CD4-positive, alpha-beta T cell treated with Interleukin-17A for 1 hour (primary cell): ENCODE results near the gene CAMSAP1.

ENCODE experiments used
- DNase-seq: peaks from one replicate; pipeline ENCODE4 v3.0.0-alpha.2; 2020

Gene CAMSAP1

GRCh38 chr9:135805422-135806022 is 101.8 kb downstream of the CAMSAP1 start:
- DNase-seq = no peak

DNA sequence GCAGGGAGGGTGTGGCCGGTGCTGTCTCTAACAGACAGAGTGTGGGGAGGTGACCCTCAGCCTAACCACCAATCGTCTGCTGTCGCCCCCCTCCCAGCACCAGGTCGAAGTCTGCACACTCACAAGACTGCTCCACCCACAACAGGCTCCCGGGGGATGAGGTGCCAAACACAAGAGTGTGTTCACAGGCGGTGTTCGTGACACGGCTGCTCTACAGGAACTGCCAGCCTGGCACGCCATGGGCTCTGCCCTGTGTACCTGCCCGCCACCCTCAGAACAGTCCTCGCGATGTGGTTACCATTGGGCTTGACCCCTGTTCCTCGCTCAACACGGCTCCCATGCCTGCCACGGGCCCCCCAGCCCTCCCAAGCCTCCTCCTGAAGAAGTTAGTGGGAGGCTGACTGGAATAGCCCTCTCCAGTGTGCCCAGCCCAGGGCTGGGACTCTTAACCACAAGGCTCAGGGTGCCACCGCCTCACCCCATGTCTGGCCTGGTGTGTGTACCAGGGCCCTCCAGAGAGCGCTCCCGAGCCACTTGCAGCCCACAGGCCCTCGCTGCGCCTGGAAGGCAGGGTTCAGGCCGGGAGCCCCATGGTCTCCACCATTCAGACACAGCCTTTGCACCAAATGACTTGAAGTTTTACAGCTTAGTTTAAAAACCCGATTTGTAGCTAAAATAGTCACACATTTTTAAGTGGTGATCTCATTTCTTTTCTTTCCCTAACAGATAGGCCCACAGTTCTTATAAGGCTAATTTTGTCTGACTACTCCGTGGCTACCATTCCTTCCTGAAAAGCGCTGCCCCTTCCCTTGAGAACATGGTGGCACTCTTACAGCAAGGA is 102.5 kb downstream of the CAMSAP1 start:
- DNase-seq = no peak

DNA sequence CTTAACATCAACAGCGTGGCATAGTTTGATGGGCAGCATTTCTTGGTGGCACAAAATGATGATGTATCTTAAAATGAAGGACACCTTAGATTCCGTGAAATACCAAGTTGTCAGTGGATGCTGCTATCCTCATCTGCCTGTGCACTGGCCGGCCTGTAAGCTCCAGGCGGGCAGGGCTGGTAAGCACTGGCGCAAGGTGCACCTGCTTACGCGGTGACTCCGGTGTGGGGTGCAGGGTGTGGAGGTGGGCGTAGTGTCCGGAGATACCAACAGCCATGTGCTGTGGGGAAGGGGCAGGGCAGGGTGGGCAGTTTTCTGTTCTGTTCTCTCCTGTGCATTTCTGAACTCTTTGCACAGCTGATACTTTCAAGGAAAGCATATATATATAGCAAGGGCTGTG is 103.9 kb downstream of the CAMSAP1 start:
- DNase-seq = no peak

- no peak for DNase-seq
Observed at GRCh38 chr9:135802876-135803419, 104.4 kb downstream of the CAMSAP1 start.

DNA sequence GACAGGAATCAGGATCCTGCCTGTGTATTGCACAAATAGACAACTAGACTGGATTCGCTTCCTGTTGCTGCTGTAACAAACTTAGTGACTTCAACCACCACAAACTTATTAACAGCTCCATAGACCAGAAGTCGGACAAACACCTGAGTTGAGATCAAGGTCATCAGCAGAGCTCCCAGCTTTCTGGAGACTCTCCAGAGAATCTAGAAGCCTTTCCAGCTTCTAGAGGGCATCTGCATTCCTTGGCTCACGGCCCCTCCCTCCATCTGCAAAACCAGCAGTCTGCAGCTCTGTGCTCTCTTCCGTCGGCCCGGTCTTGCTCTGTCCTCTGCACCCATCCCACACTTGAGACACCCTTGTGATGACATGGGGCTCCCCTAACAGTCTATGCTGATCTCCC is 106.3 kb downstream of the CAMSAP1 start:
- DNase-seq = no peak

DNA sequence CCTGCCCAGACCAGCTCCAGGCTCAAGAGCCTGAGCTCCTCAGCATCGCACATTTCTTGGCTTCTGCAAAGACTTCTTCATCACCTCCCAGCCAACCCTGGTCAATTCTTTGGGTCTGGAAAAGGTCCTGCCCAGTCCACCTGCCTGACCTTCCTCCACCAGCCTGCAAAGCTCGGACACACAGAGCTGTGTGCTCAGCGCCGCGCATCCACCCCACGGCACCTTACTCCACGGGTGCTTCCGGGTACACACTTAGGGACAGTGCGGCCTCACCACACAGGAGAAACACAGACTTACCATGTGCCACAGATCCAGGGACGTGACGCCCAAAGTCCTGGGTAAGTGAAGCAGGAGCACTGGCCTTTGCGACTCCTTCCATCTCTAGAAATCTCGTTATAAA is 108.1 kb downstream of the CAMSAP1 start:
- DNase-seq = no peak

- DNase-seq = no peak
Observed at GRCh38 chr9:135798263-135798585, 109.1 kb downstream of the CAMSAP1 start.

DNA sequence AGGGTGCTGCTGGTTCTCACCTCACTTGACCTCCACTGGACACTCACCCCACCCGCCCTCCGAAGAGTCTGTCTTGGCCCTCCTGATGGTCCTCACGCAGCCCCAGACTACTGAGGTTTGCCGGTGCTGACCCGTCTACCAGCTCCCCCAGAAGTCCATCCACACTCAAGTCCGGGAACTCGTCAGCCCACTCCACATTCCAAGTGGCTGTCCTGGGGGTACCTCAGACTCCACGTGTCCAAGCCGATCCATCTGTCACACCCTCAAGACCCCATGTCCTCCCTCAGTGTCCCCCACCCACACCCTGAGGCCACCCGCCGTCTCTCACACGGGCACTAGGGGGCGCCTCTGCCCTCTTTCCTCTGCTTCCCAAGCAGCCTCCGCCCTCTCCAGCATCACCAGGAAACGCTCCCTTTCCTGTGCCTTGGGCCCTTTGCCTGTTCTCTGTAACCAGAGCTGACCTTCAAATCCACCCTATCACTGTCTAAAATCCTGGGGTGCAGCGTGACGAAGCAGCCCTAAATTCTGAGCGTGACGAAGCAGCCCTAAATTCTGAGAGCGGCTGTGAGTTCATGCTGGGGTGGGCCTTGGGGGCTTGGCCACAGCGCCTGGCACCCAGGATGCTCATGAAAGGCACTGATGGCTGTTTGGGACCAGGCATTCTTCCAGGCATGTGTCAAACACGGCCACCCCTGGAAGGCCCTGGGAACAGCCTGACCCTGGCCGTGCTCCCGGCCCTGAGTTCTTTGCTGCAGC is 109.7 kb downstream of the CAMSAP1 start:
- DNase-seq = no peak

- no peak for DNase-seq
Observed at GRCh38 chr9:135796784-135797485, 110.4 kb downstream of the CAMSAP1 start.

GRCh38 chr9:135795391-135795790 is 112.0 kb downstream of the CAMSAP1 start:
- no peak for DNase-seq

DNA sequence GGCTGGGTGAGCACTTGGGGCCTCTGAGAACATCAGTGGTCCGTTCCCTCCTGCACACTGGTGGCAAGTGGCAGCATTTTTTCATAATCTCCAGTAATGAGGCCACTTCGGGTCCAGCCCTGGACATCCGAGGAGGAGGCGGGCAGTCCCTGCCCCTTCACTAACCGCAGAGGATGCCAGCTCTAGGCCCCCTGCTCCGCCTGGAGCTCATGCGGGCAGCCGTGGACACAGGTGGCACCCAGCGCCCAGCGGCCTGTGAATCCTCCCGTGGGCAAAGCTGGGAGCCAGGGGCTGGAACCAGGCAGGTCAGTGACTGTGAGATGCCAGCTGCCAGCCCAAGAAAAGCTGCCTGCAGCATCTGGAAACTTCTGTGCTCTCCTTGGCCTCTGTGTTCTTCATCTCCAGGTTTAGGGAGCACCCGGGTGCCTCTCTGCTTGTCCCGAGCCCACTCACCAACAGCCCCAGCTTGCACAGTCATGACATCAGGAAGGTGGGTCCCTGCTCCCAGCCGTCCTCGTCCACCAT is 112.9 kb downstream of the CAMSAP1 start:
- DNase-seq = no peak

DNA sequence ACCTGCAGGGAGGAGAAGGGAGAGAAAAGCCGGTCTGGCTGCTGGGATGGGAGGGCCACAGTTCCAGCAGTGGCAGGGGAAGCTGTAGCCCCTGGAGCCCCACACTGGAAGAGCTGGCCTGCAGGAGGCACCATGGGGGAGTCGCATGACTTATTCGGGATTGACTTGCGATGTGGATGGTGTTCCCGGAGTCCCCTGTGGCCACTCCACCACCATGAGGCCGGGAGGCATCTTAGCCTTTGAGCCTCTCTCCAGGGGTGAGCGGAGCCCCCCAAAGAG is 113.3 kb downstream of the CAMSAP1 start:
- no peak for DNase-seq

DNA sequence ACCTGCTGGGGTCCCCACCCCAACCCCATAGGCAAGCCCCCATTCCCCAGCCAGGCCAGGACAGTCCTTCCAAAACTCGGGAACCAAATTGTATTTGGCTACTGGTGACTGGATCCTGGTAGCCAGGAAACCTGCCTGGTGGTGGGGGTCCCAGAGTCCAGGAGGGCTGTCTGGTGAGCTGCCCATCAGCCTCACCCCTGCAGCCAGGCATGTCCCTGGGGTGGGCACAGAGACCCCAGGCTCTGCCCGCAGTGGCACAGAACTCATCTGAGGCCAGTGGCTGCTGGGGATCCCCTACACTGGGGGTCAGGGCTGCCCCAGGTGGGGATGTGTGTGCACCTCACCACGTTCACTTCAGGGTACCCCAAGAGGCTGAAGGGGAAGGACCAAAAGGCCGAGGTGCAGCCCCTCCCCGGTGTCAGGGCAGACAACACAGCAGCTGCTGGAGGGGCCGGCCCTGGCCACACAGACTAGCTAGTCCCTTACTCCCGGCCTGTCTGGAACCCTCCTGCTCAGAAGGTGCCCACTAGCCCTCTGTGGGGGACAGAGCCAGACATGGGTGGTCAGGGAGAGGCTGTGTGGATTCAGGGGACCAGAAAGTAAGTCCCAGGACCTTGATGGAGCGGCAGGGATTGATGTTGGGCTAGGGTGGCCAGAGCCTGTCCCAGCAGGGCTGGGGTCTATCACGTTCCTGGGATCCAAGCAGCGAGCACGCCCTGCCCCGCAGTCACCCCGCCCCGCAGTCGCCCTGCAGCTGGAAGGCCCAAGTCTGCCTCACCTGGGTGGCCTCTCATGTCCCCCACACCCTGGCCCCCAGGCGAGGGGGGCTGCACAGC is 113.9 kb downstream of the CAMSAP1 start:
- DNase-seq = no peak

DNA sequence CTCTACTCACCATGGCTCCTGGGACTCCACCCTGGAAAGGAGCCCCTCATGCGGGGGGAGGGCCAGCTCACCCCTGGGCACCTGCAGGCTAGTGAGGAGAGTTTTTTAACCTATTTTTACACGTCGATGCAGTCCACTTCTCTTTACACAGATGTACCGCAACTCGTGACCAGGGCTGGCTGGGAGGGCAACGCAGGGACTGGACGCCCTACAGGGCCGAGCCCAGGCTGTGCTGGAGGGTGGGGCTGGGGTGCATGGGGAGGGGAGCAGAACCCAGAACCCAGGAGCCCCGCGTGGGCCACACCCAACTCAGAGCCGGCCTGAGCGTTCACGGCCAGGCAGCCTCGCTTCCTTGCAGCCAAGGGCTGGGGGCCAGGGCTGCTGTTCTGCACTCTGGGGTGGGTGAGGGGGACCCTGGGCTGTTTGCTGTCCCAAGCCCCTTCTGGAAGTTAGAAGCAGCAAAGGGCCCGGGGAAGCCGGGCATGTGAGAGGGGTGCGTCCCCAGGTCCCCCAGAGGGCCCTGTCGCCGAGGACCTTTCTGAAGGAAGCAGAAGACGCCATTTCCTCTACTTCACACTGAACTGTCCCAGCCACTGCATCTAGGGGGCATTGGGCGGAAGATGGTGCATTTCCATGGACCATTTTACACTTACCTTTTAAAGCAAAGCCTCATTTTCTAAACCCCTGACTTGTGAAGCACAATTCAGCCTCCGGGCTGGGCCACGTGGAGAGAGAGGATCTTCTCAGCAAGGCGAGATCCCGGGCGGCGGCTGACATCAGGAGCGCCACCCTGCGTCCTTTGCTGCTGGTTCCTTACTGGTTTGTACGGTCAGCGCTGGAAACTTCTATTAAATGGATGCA is 114.8 kb downstream of the CAMSAP1 start:
- no peak for DNase-seq

- DNase-seq = no peak
Observed at GRCh38 chr9:135791431-135792267, 115.7 kb downstream of the CAMSAP1 start.

GRCh38 chr9:135790850-135791249 is 116.5 kb downstream of the CAMSAP1 start:
- DNase-seq = no peak

DNA sequence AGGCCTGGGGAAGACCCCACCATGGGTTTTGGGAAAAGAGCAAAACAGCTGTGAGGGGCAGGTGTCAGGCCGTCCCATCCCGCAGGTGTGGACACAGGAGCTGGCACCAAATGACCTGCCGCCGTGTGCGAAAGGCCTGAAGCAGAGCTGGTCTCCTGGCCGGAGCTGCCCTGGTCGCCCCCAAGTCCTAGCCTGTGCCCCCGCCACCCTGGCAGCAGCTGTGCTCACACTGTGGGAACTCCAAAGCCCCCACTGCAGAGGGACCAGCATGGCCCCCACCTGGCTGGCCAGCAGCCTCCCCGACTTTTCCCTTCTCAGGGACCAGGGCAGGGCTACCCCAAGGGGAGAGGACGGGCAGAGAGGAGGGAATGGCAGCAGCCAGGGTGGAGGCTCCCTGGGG is 117.0 kb downstream of the CAMSAP1 start:
- DNase-seq = no peak

- no peak for DNase-seq
Observed at GRCh38 chr9:135789838-135790291, 117.5 kb downstream of the CAMSAP1 start.

DNA sequence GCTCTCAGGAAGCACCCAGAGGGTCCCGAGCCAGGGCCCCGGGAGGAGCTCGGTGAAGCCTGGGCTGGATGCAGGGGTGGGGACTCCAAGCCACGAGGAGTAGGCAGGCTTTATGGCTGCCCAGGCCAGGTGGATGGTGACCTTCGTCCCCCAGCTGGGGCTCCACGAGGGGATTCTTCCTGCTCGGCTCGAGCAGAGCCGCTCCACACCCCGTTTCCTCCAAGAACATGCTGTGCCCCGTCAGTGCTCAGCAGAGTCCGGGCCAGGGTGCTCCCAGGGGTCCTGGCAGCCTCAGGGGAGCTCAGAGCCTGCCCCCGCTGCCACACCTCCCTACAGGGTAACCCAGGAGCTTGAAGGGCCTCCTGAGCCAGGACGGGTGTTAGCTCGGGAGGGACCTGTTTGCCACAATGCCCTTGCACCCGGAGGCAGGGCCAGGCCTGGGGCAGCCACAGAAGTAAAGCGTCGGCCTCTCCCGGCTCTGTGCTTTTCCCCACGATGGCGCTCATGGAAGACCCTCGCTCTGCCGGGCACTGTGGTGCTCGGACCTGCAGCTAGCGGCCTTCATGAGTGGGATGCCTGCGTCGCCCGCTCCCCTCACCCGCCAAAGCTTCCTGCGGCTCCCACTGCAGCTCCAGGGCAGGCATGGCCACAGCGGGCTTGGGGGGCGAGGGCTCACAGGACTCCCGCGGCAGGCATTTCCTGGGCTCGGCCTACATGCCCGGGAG is 118.6 kb downstream of the CAMSAP1 start:
- DNase-seq = no peak
